ENCODE results near the gene CHCHD3. TPM values are rescaled to one million over a fixed set of nuclear protein-coding genes. Genes with fewer than 3 reads are reported as not detected.

CHCHD3 gene
- total RNA-seq, 1 experiment from 2014 or later: 114 TPM

DNA sequence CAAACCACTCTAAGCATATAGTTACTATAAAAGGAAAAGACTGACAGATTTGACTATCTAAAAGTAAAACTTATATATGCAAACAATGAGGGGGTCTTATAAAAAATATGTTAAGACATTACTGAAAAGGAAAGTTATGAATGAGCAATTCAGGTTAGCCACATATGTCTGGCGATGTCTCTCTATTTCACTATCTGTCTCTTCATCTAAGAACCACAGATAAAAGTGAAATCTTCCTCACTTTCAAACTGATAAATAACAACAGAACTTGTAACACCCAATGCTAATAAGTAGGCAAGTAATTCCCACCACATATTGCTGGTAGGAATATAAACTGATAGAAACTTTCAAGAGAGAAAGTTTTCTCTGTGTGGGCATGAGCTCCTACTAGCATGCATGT, 138.2 kb downstream of the CHCHD3 start:
- TF ChIP-seq, protein P1, sequence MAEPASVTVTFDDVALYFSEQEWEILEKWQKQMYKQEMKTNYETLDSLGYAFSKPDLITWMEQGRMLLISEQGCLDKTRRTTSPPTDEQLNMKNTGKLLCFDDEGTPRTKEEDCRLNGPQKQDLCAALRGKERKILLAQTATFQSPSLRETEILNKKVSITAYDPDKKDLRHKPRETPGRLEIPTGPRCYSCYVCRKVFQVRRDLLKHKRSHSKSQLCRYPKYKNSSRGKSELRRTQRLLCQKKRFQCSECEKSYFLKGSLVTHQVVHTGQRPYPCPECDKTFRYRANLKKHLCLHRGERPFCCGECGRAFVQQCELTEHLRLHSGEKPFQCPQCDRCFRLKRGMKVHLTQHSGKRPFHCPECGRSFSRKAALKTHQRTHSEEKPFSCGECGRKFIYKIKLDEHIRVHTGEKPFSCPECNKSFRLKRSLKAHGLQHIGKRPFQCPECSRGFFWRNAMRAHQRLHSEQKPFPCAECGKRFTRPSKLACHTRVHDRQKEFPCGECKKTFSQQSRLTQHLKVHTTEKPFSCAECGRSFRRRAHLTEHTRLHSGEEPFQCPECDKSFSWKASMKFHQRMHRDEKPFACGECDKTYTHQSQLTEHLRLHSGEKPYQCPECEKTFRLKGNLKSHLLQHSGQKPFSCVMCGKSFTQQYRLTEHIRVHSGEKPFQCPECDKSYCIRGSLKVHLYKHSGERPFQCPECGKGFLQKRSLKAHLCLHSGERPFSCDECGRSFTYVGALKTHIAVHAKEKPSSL (CRISPR knock-in tag; conservative IDR thresholded peaks at IDR 0.05): no peak
- TF ChIP-seq, protein P2, sequence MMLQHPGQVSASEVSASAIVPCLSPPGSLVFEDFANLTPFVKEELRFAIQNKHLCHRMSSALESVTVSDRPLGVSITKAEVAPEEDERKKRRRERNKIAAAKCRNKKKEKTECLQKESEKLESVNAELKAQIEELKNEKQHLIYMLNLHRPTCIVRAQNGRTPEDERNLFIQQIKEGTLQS (CRISPR knock-in tag; conservative IDR thresholded peaks at IDR 0.05): no peak
- TF ChIP-seq FOXJ3 (CRISPR knock-in tag; IDR thresholded peaks at IDR 0.05; ENCODE audit: borderline replicate concordance) (no peak), MYBL2 (CRISPR knock-in tag; IDR thresholded peaks at IDR 0.05) (no peak), ZNF671 (CRISPR knock-in tag; IDR thresholded peaks at IDR 0.05) (no peak)
- TF ChIP-seq, protein P3, sequence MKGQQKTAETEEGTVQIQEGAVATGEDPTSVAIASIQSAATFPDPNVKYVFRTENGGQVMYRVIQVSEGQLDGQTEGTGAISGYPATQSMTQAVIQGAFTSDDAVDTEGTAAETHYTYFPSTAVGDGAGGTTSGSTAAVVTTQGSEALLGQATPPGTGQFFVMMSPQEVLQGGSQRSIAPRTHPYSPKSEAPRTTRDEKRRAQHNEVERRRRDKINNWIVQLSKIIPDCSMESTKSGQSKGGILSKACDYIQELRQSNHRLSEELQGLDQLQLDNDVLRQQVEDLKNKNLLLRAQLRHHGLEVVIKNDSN (CRISPR knock-in tag; IDR thresholded peaks at IDR 0.05): no peak
- TF ChIP-seq, protein P4, sequence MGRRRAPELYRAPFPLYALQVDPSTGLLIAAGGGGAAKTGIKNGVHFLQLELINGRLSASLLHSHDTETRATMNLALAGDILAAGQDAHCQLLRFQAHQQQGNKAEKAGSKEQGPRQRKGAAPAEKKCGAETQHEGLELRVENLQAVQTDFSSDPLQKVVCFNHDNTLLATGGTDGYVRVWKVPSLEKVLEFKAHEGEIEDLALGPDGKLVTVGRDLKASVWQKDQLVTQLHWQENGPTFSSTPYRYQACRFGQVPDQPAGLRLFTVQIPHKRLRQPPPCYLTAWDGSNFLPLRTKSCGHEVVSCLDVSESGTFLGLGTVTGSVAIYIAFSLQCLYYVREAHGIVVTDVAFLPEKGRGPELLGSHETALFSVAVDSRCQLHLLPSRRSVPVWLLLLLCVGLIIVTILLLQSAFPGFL (CRISPR knock-in tag; IDR thresholded peaks at IDR 0.05; ENCODE audit: borderline replicate concordance): no peak
- POLR2A ChIA-PET: no interaction called here
- no peaks in the 10 kb centered on the region for H3K9me3 Mint-ChIP-seq
- no peaks in the 10 kb centered on the region for H3K27me3 Mint-ChIP-seq (ENCODE audit: low read depth)
- ATAC-seq: no peak
- peaks cover 15% of the 10 kb centered on the region for H3K4me1 Mint-ChIP-seq
- no peak overlapping the region for H3K27ac Mint-ChIP-seq
- CTCF ChIA-PET: no interaction called here
- H3K4me3 Mint-ChIP-seq: no peak overlapping the region
- H3K36me3 Mint-ChIP-seq: no peaks in the 10 kb centered on the region
- DNase-seq (ENCODE audit: low spot score): no peak

DNA sequence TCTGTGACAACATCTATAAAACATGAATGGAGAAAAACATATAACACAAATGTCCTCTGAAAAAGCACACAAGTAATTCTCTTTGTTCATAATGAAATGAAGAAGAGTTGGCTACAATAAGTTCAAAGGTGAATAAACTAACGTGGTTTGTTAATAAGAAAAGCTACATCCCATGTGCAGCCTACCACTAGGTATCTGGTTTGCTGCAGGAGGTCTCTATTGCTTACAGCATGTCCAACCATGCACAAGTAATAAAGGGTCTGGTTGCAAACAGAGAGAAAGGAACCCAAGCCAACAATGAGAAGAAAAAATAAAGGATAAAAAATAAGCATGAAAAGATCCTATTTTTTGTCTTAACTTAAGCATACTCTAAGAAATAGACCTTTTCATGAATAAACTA, 139.2 kb downstream of the CHCHD3 start:
- CTCF ChIA-PET: no interaction called here
- Mint-ChIP-seq H3K36me3 (no peaks in the 10 kb centered on the region), H3K27me3 (ENCODE audit: low read depth) (no peaks in the 10 kb centered on the region), H3K27ac (no peak overlapping the region; the same call in 1 of the 2 replicates), H3K4me3 (no peak overlapping the region), H3K9me3 (no peaks in the 10 kb centered on the region), H3K4me1 (peaks cover 15% of the 10 kb centered on the region)
- TF ChIP-seq, protein P5, sequence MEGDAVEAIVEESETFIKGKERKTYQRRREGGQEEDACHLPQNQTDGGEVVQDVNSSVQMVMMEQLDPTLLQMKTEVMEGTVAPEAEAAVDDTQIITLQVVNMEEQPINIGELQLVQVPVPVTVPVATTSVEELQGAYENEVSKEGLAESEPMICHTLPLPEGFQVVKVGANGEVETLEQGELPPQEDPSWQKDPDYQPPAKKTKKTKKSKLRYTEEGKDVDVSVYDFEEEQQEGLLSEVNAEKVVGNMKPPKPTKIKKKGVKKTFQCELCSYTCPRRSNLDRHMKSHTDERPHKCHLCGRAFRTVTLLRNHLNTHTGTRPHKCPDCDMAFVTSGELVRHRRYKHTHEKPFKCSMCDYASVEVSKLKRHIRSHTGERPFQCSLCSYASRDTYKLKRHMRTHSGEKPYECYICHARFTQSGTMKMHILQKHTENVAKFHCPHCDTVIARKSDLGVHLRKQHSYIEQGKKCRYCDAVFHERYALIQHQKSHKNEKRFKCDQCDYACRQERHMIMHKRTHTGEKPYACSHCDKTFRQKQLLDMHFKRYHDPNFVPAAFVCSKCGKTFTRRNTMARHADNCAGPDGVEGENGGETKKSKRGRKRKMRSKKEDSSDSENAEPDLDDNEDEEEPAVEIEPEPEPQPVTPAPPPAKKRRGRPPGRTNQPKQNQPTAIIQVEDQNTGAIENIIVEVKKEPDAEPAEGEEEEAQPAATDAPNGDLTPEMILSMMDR (IDR thresholded peaks at IDR 0.05): no peak
- TF ChIP-seq TEAD4 (CRISPR knock-in tag; IDR thresholded peaks at IDR 0.05) (no peak), GTF2I (CRISPR knock-in tag; conservative IDR thresholded peaks at IDR 0.05) (no peak), ZNF232 (CRISPR knock-in tag; IDR thresholded peaks at IDR 0.05) (no peak)
- TF ChIP-seq, protein P6, sequence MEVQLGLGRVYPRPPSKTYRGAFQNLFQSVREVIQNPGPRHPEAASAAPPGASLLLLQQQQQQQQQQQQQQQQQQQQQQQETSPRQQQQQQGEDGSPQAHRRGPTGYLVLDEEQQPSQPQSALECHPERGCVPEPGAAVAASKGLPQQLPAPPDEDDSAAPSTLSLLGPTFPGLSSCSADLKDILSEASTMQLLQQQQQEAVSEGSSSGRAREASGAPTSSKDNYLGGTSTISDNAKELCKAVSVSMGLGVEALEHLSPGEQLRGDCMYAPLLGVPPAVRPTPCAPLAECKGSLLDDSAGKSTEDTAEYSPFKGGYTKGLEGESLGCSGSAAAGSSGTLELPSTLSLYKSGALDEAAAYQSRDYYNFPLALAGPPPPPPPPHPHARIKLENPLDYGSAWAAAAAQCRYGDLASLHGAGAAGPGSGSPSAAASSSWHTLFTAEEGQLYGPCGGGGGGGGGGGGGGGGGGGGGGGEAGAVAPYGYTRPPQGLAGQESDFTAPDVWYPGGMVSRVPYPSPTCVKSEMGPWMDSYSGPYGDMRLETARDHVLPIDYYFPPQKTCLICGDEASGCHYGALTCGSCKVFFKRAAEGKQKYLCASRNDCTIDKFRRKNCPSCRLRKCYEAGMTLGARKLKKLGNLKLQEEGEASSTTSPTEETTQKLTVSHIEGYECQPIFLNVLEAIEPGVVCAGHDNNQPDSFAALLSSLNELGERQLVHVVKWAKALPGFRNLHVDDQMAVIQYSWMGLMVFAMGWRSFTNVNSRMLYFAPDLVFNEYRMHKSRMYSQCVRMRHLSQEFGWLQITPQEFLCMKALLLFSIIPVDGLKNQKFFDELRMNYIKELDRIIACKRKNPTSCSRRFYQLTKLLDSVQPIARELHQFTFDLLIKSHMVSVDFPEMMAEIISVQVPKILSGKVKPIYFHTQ (CRISPR knock-in tag; IDR thresholded peaks at IDR 0.05): no peak
- TF ChIP-seq, protein P7, sequence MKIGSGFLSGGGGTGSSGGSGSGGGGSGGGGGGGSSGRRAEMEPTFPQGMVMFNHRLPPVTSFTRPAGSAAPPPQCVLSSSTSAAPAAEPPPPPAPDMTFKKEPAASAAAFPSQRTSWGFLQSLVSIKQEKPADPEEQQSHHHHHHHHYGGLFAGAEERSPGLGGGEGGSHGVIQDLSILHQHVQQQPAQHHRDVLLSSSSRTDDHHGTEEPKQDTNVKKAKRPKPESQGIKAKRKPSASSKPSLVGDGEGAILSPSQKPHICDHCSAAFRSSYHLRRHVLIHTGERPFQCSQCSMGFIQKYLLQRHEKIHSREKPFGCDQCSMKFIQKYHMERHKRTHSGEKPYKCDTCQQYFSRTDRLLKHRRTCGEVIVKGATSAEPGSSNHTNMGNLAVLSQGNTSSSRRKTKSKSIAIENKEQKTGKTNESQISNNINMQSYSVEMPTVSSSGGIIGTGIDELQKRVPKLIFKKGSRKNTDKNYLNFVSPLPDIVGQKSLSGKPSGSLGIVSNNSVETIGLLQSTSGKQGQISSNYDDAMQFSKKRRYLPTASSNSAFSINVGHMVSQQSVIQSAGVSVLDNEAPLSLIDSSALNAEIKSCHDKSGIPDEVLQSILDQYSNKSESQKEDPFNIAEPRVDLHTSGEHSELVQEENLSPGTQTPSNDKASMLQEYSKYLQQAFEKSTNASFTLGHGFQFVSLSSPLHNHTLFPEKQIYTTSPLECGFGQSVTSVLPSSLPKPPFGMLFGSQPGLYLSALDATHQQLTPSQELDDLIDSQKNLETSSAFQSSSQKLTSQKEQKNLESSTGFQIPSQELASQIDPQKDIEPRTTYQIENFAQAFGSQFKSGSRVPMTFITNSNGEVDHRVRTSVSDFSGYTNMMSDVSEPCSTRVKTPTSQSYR (CRISPR knock-in tag; IDR thresholded peaks at IDR 0.05): no peak
- DNase-seq (ENCODE audit: low spot score): no peak
- ATAC-seq: no peak
- POLR2A ChIA-PET: no interaction called here

Measured in WTC11 (cell line).